ENCODE measurements around the gene ADAP1. TPM values are rescaled to one million over a fixed set of nuclear protein-coding genes. Genes with fewer than 3 reads are reported as not detected.
"Not testable (repeated sequence)": the region's sequence is repeated elsewhere in the genome, so short reads cannot be mapped to it uniquely, and the experiment has no call there.

ADAP1 gene
- total and polyA plus RNA-seq, 11 donors, result 3.1 to 16.5 (median 12.0) TPM

DNA sequence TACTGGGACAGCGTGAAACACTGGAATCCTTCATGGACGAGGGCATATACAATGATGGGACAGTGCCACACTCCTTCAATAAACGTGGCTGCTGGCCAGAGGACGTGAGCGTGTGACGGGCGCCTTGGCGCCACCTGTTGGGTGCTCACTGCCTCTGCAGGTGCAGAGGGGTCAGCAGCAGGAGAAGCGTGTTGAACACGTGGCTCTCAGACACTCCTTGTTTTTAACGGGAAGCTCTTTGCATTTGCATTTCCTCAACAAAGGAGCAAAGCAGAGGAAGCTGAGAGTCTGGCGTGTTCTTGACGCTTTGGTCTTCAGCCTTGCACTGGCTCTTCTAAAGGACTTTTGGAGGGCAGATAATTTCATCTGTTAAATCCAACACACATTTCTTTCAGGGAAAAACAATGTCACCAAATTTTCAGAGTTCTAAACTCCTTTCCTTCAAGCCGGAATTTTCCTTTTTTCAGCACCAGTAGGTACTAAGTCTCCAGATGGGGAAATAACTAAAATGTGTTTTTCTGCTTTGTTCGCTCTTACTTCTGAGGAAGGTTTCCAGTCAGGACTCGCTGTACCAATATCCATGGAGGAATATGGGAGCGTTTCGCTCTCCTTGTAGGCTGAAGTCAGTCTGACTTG is 81.0 kb downstream of the ADAP1 start:
- peaks cover 10 to 58% (median 32%) of the 10 kb centered on the region in 12 donors for H3K4me1 ChIP-seq
- H3K36me3 ChIP-seq, result peaks cover 0 to 58% (median 39%) of the 10 kb centered on the region in 9 donors
- intact Hi-C loops (cut with DNase I), result loop anchor here (1.0 to 10.0 kb wide), 13 partner anchors 36 to 556 kb away; partner anchors contain the start of genes PDGFA (in 1 of the 10) and SUN1 (in 1 of the 10)
- no peak overlapping the region for H3K4me3 ChIP-seq
- ATAC-seq (peak; percentile 40 to 69 (median 43)), DNase-seq (peak; percentile 80 to 91 (median 85))
- WGBS, 4 donors, result 27 to 31% (median 28%) methylated on average over 18 of the region's 18 CpGs
- peak overlapping the region in 11 of 12 donors; percentile 27 to 79 (median 65) for H3K27ac ChIP-seq
- H3K27me3 ChIP-seq, result no peaks in the 10 kb centered on the region
- H3K9me3 ChIP-seq, result no peaks in the 10 kb centered on the region
- TF ChIP-seq, protein P1, sequence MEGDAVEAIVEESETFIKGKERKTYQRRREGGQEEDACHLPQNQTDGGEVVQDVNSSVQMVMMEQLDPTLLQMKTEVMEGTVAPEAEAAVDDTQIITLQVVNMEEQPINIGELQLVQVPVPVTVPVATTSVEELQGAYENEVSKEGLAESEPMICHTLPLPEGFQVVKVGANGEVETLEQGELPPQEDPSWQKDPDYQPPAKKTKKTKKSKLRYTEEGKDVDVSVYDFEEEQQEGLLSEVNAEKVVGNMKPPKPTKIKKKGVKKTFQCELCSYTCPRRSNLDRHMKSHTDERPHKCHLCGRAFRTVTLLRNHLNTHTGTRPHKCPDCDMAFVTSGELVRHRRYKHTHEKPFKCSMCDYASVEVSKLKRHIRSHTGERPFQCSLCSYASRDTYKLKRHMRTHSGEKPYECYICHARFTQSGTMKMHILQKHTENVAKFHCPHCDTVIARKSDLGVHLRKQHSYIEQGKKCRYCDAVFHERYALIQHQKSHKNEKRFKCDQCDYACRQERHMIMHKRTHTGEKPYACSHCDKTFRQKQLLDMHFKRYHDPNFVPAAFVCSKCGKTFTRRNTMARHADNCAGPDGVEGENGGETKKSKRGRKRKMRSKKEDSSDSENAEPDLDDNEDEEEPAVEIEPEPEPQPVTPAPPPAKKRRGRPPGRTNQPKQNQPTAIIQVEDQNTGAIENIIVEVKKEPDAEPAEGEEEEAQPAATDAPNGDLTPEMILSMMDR (IDR thresholded peaks at IDR 0.05), result peak; percentile 89 to 98 (median 93)
- no peak for TF ChIP-seq POLR2A (IDR thresholded peaks at IDR 0.05)

DNA sequence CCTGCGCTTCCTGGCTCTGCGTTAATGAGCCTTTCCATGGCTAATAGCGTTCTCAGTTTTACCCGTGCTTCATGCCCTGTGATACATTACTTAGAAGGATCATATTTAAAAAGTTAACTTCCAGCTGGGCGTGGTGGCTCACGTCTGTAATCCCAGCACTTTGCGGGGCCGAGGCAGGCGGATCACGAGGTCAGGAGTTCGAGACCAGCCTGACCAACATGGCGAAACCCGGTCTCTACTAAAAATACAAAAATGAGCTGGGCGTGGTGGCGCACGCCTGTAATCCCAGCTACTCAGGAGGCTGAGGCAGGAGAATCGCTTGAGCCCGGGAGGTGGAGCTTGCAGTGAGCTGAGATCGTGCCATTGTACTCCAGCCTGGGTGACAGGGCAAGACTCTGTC is 81.8 kb downstream of the ADAP1 start:
- 90 to 92% (median 91%) methylated on average over 19 of the region's 19 CpGs for WGBS, 4 donors
- Histone ChIP-seq H3K36me3 (peaks cover 0 to 63% (median 45%) of the 10 kb centered on the region in 9 donors), H3K27ac (peak overlapping the region in 10 of 12 donors; percentile 27 to 79 (median 58)), H3K4me1 (peaks cover 5 to 58% (median 28%) of the 10 kb centered on the region in 12 donors)
- H3K4me3 ChIP-seq, H3K9me3 ChIP-seq, H3K27me3 ChIP-seq, ATAC-seq: not testable (repeated sequence)
- intact Hi-C loops (cut with DNase I), result loop anchor here (1.0 to 10.0 kb wide), 12 partner anchors 35 to 555 kb away; partner anchors contain the start of genes PDGFA (in 1 of the 10) and SUN1 (in 1 of the 10)
- peak in 1 of 5 donors; percentile 33 for DNase-seq

DNA sequence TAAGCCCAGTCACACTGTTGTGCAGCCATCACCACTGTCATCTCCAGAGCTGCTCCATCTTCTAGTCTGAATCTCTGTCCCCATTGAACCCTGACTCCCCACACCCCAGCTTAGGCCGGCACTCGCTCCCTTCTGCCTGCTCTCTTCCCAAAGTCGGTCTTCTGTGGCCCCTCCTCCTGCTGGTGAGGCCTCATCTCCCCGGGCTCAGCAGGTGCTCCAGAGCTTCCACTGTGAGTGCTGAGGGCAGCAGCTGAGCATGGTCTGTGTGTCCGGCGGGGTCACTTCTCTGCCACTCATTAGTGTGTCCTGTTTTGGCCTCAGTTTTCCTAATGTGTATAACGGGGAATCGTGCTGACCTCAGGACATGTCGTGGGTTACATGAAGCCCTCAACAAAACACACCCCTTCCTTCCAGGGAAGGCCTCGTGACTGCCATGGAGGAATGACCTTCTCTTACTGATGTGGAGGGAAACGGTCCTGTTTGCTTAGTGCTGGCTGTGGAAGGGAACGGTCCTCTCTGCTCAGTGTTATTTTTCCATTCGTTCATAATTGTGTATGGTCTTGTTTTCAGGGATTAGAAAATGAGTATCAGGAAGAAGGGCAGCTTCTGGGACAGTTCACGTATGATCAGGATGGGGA is 82.5 kb downstream of the ADAP1 start:
- H3K36me3 ChIP-seq, result peaks cover 0 to 70% (median 50%) of the 10 kb centered on the region in 9 donors
- no peak overlapping the region for H3K4me3 ChIP-seq
- WGBS, 4 donors, result 65 to 71% (median 66%) methylated on average over 14 of the region's 14 CpGs
- peak overlapping the region in 8 of 12 donors; percentile 8 to 79 (median 46) for H3K27ac ChIP-seq
- intact Hi-C loops (cut with DNase I), result loop anchor here (2.0 to 10.0 kb wide), 10 partner anchors 35 to 555 kb away; partner anchors contain the start of genes PDGFA (in 1 of the 10) and SUN1 (in 1 of the 10)
- H3K4me1 ChIP-seq, result peaks cover 5 to 64% (median 34%) of the 10 kb centered on the region in 12 donors
- TF ChIP-seq, protein P1 (IDR thresholded peaks at IDR 0.05), result no peak
- TF ChIP-seq POLR2A (IDR thresholded peaks at IDR 0.05), result no peak
- H3K9me3 ChIP-seq, result no peaks in the 10 kb centered on the region
- DNase-seq (peak in 1 of 5 donors; percentile 45), ATAC-seq (no peak)
- no peaks in the 10 kb centered on the region for H3K27me3 ChIP-seq

DNA sequence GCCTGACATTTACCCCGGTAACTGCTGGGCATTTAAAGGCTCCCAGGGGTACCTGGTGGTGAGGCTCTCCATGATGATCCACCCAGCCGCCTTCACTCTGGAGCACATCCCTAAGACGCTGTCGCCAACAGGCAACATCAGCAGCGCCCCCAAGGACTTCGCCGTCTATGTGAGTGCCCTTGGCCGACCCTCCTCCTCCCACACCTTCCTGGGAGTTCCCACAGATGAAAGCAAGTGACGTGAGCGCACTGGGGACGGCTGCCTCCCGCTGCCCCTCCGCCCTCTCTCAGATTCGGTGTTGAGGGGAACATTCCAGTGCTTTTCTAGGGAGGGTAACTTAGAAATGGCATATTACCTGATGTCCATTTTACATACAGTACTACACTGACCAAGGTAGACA is 85.1 kb downstream of the ADAP1 start:
- intact Hi-C loops (cut with DNase I), result loop anchor here in 4 of 10 donors (5.0 to 10.0 kb wide), 3 partner anchors 47 to 545 kb away; no protein-coding TSS in a partner anchor
- H3K4me1 ChIP-seq, result peaks cover 5 to 56% (median 31%) of the 10 kb centered on the region in 12 donors

More for the DNA sequence above, 85.1 kb downstream of the ADAP1 start:
- no peaks in the 10 kb centered on the region for H3K27me3 ChIP-seq
- peak overlapping the region in 9 of 12 donors; percentile 27 to 70 (median 38) for H3K27ac ChIP-seq
- TF ChIP-seq, protein P1 (IDR thresholded peaks at IDR 0.05), result no peak
- no peak for TF ChIP-seq POLR2A (IDR thresholded peaks at IDR 0.05)
- DNase-seq (peak in 1 of 5 donors; percentile 56), ATAC-seq (no peak)
- 63 to 71% (median 68%) methylated on average over 11 to 14 of the region's 14 CpGs for WGBS, 4 donors
- peaks cover 0 to 89% (median 72%) of the 10 kb centered on the region in 9 donors for H3K36me3 ChIP-seq
- H3K4me3 ChIP-seq, result no peak overlapping the region
- H3K9me3 ChIP-seq, result no peaks in the 10 kb centered on the region

All from heart left ventricle (tissue), 16 donors.